Natural killer cell treated with Interleukin-12 subunit alpha and Interleukin-12 subunit beta and Interleukin-15 and Interleukin-18, amount 100 ng/mL, for 72 hours (primary cell): ENCODE results near the gene RSAD1. TPM values are rescaled to one million over a fixed set of nuclear protein-coding genes. Genes with fewer than 3 reads are reported as not detected.

Source experiments
- ATAC-seq, 2 donors: fragments of 150-1000 bp; cut with Tn5 transposase in 1 of 2; sonication (Bioruptor Pico), chemical (Tn5 transposase) in 1 of 2; 2 replicates each; pipeline ENCODE4 v1.10.0; 2021
- DNase-seq: peaks from one replicate; pipeline ENCODE4 v3.0.0; 2022; ENCODE audit warnings: low spot score
- H3K27ac Mint-ChIP-seq, 2 donors: 1 replicate in 1 of 2; 2 replicates in 1 of 2; pipeline ENCODE4 v1.8.0; 2022; ENCODE audit warnings: mixed read lengths in 2 of 2, mild to moderate bottlenecking in 1 of 2, moderate library complexity in 1 of 2
- H3K27me3 Mint-ChIP-seq, 2 donors: 1 replicate in 1 of 2; 2 replicates in 1 of 2; pipeline ENCODE4 v1.8.0; 2022; ENCODE audit warnings: mixed read lengths in 2 of 2
- H3K36me3 Mint-ChIP-seq: one replicate; pipeline ENCODE4 v1.8.0; 2022; ENCODE audit warnings: mixed read lengths
- H3K4me1 Mint-ChIP-seq, 2 donors: 1 replicate in 1 of 2; 2 replicates in 1 of 2; pipeline ENCODE4 v1.8.0; 2022; ENCODE audit warnings: low read depth in 2 of 2, mixed read lengths in 2 of 2, mild to moderate bottlenecking in 1 of 2
- H3K4me3 Mint-ChIP-seq: one replicate; pipeline ENCODE4 v1.8.0; 2022; ENCODE audit warnings: mixed read lengths
- H3K9me3 Mint-ChIP-seq: 2 replicates; pipeline ENCODE4 v1.8.0; 2022; ENCODE audit warnings: mixed read lengths
- total RNA-seq, 2 donors: library from RNA; stranded (reverse); gene quantifications; one replicate each; pipeline ENCODE4 v1.2.3, GENCODE V29; 2022

The RSAD1 gene
- total RNA-seq, 2 donors from 2014 or later: 34.3 to 54.2 TPM

DNA sequence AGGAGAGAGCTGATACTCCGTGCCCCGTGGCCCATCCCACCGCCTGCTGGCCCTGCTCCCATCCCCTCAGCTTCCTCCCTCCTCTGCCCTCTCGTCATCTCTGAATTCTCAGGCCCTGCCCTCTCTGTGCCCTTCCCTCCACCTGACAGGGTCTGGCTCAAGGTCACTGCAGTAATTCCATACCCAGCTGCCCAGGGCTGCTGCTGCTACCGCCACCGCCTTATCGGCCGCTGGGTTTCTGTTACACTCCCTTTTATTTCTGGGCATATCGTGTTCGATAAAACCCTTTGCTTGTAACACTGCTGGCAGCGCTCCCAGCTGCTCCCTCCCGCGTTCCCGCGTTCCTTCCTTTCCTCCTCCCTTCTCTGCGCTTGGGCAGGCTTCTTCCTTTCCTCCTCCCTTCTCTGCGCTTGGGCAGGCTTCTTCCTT is 55.1 kb downstream of the RSAD1 start:
- Mint-ChIP-seq H3K4me3 (no peak overlapping the region), H3K27ac (no peak overlapping the region), H3K27me3 (peaks cover 39 to 41% of the 10 kb centered on the region in 2 donors), H3K36me3 (no peaks in the 10 kb centered on the region), H3K9me3 (no peaks in the 10 kb centered on the region), H3K4me1 (peaks cover 0 to 5% of the 10 kb centered on the region in 2 donors)
- DNase-seq (no peak), ATAC-seq (no peak)

DNA sequence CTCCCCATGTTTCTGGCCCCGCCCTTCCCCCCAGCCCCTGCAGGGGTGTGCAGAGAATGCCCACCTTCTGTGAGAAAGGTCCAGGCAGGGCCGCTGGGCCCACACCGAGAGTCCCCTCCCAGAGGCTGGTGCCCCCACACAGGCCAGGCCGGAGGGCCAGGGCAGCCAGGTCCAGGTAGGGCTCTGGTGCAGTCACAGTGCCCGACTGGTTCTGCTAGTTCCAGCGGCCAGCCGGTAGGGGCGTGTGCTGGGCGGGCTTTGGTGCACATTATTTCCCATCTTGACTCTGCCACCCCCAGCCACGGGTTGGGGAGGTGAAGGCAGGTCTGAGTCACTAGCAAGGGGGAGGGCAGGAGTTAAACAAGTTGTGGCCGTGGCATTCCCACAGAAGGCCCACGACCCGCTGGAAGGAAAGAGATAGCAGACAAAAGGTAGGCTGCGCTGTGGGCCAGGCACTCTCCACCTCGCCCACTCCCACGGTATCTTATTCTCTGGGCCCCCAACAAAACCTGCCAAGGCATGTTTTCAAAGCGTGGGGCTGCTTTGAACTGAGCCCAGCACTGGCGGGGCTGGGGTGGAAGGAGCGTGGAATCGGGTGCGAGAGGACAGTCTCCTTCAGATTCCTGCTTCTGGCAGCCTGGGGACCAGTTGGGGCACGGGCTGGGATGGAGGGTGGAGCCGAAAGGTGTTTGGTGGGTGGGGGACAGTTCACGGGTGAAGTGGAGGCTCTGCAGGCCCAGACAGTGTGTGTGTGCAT is 55.7 kb downstream of the RSAD1 start:
- Mint-ChIP-seq H3K9me3 (no peaks in the 10 kb centered on the region), H3K27ac (no peak overlapping the region), H3K36me3 (no peaks in the 10 kb centered on the region), H3K4me1 (peaks cover 0 to 5% of the 10 kb centered on the region in 2 donors), H3K4me3 (no peak overlapping the region), H3K27me3 (peaks cover 39 to 41% of the 10 kb centered on the region in 2 donors)
- no peak for DNase-seq
- peak in 1 of 2 donors; percentile 29 for ATAC-seq

DNA sequence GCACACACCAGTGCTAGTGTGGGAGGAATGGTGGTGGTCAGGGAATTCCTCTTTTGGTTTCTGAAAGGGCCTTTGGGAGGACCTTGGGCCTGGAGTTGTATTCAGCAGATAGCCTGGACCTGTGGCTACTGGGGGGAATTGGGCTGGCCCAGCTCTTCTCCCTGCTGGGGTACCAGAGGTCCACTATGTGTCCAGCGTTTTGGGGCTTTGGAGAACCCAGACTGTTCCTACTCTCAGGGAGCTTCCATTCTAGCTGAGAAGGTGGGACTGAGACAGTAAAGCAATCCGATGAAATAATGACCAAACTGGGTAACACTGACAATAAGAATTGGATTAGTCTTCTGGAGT is 56.3 kb downstream of the RSAD1 start:
- no peak overlapping the region for H3K27ac Mint-ChIP-seq
- peaks cover 38 to 39% of the 10 kb centered on the region in 2 donors for H3K27me3 Mint-ChIP-seq
- peaks cover 0 to 5% of the 10 kb centered on the region in 2 donors for H3K4me1 Mint-ChIP-seq
- DNase-seq (no peak), ATAC-seq (no peak)
- no peak overlapping the region for H3K4me3 Mint-ChIP-seq
- no peaks in the 10 kb centered on the region for H3K36me3 Mint-ChIP-seq
- H3K9me3 Mint-ChIP-seq: no peaks in the 10 kb centered on the region

DNA sequence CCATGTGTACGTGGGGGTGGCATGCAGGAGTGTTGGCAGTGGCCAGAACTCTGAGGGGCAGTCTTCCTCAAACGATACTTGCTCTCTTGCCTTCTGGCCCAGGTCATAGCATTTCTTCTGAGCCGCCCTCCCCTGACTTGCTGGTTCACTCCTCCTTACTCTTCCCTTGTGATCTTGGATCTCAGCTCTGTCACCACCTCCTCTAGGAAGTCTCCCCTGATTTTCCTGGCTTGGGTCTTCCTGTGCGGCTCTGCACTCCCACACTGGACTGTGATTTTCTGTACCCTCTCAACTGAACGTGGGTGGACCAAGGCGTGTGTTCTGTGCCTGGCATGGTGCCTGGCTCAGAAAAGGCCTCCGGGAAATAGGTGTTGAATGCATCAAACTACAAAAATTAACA is 56.7 kb downstream of the RSAD1 start:
- Mint-ChIP-seq H3K27me3 (peaks cover 38 to 39% of the 10 kb centered on the region in 2 donors), H3K4me3 (no peak overlapping the region), H3K36me3 (no peaks in the 10 kb centered on the region), H3K9me3 (no peaks in the 10 kb centered on the region), H3K27ac (no peak overlapping the region), H3K4me1 (peaks cover 0 to 5% of the 10 kb centered on the region in 2 donors)
- ATAC-seq (no peak), DNase-seq (no peak)

Other genes with a start within 250 kb of the RSAD1 start
- gene TMEM92, start 204.4 kb upstream of the RSAD1 start, total RNA-seq: not detected
- gene XYLT2, start 132.7 kb upstream of the RSAD1 start, total RNA-seq: 10 to 100 TPM; 19.6 to 27.1 TPM
- 10 to 100 TPM; 62.7 to 77.7 TPM for gene MRPL27, start 105.7 kb upstream of the RSAD1 start, total RNA-seq
- gene EME1, start 105.6 kb upstream of the RSAD1 start, total RNA-seq: 10 to 100 TPM; 15.8 to 40.2 TPM
- gene LRRC59, start 81.3 kb upstream of the RSAD1 start, total RNA-seq: 100 to 1,000 TPM in 1 of 2 donors, 10 to 100 TPM in 1; 90.8 to 138 TPM
- 10 to 100 TPM in 1 of 2 donors, 1 to 10 TPM in 1; 6.9 to 13.4 TPM for gene ACSF2, start 52.6 kb upstream of the RSAD1 start, total RNA-seq
- gene CHAD, start 10.0 kb upstream of the RSAD1 start, total RNA-seq: not detected
- gene MYCBPAP, start 29.6 kb downstream of the RSAD1 start, total RNA-seq: 1 to 10 TPM; 1.1 to 2.8 TPM
- not detected for gene EPN3, start 53.9 kb downstream of the RSAD1 start, total RNA-seq
- gene SPATA20, start 68.3 kb downstream of the RSAD1 start, total RNA-seq: 10 to 100 TPM; 15.3 to 25.6 TPM
- not detected for gene CACNA1G, start 81.9 kb downstream of the RSAD1 start, total RNA-seq
- gene ABCC3, start 156.0 kb downstream of the RSAD1 start, total RNA-seq: not detected
- 10 to 100 TPM; 38.4 to 44.7 TPM for gene ANKRD40, start 229.1 kb downstream of the RSAD1 start, total RNA-seq
- gene LUC7L3, start 240.7 kb downstream of the RSAD1 start, total RNA-seq: 100 to 1,000 TPM in 1 of 2 donors, 10 to 100 TPM in 1; 81.8 to 234 TPM